HG02884 (cell line): ENCODE data around the gene SORCS2.

Experiments
- ATAC-seq: cut with Tn5 transposase; IDR thresholded peaks from one replicate; pipeline ENCODE4 v1.9.1; 2021; ENCODE audit warnings: mild to moderate bottlenecking, moderate library complexity; ENCODE audit not compliant: unreplicated experiment

Gene SORCS2

DNA sequence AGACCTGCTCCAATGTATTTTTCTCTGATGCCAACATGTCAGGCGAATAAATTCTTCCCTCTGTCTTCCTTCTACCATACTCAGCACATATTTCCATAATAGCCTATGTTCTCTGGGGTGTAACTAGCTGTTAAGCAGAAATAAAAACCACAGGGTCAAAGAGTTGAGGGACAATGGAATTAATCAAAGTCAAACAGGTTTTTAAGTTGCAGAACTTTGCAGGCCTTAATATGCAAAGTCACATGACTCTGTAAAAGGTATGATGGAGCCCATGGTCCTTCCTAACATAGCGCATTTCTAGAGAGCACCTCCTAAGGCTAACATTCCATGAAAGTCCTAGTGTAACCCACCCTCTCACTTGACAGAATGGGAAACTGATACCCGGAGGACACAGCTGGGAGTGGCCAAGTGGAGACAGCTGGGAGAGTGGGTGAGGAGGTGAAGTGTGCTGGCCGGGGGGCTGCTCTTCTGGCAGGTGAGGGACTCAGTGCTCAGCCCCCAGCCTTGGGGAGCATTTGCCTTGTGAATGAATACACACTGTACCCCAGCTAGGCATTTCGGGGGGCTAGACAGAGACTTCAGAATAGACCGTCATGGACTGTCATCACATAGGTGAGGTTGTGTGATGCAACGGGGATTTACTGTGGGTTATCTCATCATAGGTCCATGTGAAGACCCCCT lies 8.4 kb upstream of the SORCS2 start:
- no peak for ATAC-seq

- no peak for ATAC-seq
Measured at GRCh38 chr4:7185487-7186030, 6.8 kb upstream of the SORCS2 start.

DNA sequence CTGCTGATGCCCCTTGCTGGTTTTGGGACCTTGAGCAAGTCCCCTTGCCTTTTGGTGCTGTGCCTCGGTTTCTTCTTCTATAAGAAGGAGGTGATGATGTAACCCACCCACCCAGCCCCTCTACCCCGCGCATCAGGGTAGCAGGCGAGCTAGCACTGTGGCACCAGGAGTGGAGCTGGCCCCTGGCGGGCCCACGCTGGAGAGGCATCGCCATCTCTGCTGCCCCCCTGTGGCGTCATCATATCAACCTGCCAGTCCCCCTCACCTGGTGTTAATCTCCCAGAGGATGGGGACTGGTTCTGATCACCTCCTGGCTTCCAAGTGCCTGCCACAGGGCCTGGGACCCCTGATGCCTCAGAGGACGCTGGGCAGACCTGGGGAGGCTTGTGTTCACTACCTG lies 6.3 kb upstream of the SORCS2 start:
- ATAC-seq, result no peak

DNA sequence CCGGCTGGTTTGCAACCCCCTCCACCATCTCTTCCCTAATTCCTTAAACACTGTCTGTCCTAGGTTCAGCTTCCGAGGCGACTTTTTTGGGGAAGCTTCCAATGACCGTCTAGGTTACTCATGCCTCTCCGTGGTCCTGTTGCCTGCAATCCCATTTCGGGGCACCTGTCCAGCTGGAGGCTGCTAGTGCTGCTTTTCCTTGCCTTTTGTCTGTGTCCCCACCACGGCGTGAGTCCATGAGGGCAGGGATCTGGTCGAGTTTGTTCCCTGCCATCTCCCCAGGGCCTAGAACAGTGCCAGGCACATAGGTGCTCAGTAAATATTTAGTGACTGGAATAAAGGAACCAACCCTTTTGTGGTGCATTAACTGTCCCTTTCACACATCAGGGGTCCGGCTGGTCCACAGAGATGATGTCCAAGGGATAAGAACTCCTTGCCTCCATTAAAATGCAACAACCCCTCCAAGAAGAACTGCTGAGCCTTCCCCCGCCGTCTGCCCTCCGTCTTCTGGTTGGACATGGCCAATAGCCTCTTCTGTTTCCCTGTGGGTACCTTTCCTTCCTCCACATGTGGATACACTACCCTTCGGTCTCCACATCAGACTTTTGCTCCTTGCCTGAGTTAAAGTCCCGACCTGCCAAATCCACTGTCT lies 5.7 kb upstream of the SORCS2 start:
- no peak for ATAC-seq

DNA sequence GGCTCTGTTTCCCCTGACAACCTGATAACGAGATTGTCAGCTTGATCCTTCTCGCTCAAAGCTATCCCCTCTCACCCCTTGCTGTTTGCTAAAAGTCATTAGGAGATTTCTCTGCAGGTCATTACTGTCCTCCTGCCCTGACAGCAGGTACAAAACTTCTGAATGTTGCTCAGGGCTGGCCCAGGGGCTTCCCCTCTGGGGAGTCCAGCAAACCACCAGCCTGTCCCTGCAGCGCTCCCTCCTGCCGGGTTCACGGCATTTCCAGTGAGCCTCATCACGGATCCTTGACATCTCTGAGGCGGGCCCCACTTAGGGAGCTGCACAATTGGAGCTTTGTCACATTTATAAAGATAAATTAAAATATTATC lies 5.2 kb upstream of the SORCS2 start:
- no peak for ATAC-seq

- no peak for ATAC-seq
Measured at GRCh38 chr4:7187691-7188090, 4.6 kb upstream of the SORCS2 start.

GRCh38 chr4:7189066-7189465 lies 3.3 kb upstream of the SORCS2 start:
- ATAC-seq, result no peak

GRCh38 chr4:7189475-7190277 lies 2.7 kb upstream of the SORCS2 start:
- ATAC-seq, result no peak

GRCh38 chr4:7190278-7190594 lies 2.1 kb upstream of the SORCS2 start:
- no peak for ATAC-seq

GRCh38 chr4:7190691-7191545 lies 1.4 kb upstream of the SORCS2 start:
- ATAC-seq, result no peak

DNA sequence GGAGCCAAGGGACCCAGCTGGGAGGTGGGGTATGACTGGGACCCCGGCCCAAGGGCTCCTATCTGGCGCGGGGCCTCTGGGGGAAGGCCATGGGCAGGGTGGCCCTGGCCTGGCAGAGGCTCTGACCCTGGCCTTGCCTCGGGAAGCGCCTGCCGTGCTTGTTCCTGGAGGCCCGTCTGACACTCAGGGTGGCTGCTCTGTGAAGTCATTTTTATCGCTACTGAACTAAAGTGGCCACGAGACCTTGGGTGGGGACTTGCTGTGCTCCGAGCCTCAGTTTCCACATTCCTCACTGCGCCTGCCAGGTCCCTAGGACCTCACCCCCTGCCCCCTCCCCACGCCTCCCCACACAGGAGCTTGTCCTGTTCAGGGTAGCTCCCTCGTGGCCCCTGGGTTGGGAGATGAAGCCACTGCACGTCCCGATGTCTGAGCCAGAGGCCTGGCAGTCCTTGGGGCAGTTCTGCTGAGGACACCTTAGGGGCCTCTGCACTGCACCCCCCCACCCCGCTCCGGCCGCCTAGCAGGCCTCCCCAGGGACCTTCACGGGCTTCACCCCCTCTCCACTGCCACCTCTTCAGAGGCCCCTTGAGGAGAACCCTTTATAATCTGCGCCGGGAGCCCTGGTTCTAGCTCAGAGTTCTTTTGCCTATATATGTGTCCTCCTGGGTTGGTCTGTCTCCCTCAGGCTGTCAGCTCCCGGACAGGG lies 639 bp upstream of the SORCS2 start:
- no peak for ATAC-seq

GRCh38 chr4:7193030-7193958 lies 956 bp downstream of the SORCS2 start:
- ATAC-seq, result no peak

DNA sequence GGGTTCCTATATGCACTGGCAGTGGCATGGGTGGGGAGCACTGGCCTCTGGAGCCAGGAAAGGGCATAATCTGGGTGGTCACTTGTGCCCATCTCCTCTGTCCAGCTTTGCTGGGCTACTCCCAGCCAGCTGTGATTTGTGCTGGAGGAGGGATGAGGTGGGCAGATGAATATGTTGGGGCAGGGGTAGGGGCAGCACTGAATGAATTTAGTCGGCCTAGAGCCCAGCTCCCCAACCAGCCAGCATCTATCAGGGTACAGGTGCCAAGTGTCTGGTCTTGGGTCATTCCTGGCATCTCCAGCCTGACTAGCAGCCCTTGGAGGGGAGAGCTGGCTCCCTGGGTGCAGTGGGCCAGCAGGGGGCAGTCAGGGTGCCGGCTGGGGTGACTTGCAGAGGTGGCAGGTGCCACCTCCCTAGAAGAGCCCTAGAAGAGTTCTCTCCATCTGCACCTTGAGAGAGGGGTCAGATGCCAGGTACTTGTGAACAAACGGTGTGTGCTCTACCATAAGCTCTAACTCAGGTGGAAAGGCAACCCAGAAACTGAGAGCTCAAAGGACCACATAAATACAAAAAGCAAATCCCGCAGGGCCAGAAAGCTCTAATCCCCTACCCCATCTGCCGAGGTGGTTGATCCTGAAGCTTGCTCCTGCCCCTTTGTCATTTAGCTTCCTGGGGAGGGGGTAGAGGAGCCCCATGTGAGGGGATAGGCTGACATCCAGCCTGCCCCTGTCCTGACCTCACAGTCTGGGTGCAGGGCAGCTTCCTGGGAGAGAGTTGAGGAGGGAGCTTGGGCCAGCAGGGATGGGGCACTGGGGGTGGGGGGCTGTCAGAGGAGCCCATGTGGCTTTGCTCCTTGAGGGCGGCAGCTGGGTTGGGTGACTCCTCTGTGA lies 2.2 kb downstream of the SORCS2 start:
- no peak for ATAC-seq

DNA sequence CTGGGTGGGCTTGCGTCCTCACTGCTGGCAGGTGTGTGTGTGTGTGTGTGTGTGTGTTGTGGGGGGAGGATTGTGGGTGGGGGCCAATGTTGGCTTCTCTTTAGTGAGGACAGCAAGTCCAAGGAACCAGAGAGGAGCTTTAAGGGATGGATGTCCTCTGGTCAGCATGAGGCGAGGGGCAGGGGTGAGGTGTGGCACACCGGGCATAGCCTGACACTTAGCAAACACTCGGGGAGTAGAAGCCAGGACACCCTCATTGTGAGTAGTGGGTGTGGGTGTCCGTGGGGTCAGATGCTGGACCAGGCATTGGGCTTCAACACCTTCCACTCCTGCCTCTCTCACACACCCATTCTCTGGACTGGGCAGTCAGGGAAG lies 2.8 kb downstream of the SORCS2 start:
- no peak for ATAC-seq

DNA sequence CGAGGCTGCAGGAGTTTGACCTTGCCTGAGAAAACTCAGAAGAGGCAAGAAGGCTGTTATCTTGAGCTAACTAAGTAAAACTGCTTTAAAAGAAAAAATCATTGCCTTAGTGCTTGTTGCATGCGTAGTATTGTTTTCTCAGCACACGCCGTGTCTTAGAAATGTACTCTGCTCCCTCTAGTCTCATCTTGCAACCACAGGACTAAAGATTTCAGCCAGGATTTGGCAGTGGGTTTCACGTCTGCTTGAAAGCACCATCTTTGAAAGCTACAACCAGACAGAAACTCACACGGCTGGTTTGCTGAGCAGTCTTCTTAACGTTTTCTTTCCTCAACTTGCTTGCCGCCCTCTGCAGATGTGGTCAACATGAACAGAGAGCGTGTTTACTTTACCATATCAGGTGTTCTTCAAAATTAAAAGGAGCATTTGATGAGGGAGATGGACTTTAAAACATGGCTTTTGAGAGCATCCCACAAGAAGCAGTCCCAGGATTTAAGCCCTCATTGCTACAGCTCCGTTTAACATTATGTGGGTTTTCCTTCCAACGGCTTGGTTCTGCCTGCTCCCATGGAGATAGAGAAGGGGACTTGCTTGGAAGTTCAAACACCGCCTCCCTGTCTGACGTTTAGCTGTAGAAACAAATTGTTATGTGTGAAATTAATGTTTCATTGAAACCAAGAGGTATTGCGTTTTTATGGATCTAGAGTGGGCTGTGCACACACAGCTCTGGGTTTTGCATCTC lies 3.4 kb downstream of the SORCS2 start:
- no peak for ATAC-seq

DNA sequence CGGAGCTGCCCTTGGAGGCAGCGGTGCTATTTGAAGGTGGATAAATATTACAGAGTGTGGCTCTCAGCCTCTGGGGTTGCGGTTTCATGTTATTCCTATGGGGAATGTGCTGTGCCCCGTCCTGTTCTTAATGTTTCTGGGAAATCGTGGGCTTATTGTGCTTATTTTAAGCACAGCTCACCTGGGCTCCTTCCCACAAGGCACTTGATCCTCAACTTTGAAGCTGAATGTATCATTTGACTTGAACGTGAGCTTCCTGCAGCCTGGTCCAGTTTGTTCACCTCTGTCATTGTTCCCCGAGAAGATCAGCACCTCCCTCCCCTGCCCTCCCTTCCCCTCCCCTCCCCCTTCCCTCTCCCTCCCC lies 3.9 kb downstream of the SORCS2 start:
- ATAC-seq, result no peak

- ATAC-seq, result no peak
Measured at GRCh38 chr4:7196736-7197135, 4.4 kb downstream of the SORCS2 start.

DNA sequence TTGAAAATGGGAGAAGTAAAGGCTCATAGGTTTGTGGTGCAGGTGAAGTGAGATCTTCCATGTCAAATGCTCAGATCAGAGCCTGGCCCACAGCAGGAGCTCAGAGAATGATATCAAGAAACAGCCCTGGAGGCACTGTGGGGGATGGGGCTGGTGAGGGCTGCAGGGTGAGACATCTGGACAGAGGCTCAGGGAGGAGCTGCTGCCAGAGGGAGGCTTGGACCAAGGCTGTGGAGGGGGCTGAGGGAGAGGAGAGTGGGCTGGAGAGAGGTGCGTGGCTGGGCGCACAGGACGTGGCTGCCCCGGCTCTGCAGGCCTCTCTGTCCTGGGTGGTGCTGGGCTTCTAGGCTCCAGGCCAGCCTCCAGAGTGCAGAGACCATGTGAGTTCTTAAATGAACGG lies 5.6 kb downstream of the SORCS2 start:
- no peak for ATAC-seq
